Right lung (tissue), 5 donors: Measurements from ENCODE around the gene ALDH3B2. TPM values are rescaled to one million over a fixed set of nuclear protein-coding genes. Genes with fewer than 3 reads are reported as not detected.
"Not testable (repeated sequence)": the region's sequence is repeated elsewhere in the genome, so short reads cannot be mapped to it uniquely, and the experiment has no call there.

Experiments
- DNase-seq, 2 donors: peaks; one replicate each; pipeline ENCODE4 v3.0.0-alpha.2; 2013
- polyA plus RNA-seq, 5 donors: library from polyadenylated mRNA; unstranded; fragments of 120-200 nt; gene quantifications; one replicate each; pipeline versions ENCODE4 v1.2.1 to v1.2.3, GENCODE V29; 2013; ENCODE audit warnings: inconsistent platforms in 1 of 5, low replicate concordance in 1 of 5; ENCODE audit not compliant: insufficient read length in 5 of 5, insufficient read depth in 1 of 5

The ALDH3B2 gene
- polyA plus RNA-seq, 5 donors, result 0.98 to 1.8 (median 1.2) TPM

- DNase-seq, result no peak
Observed at GRCh38 chr11:67631411-67631810, 43.0 kb downstream of the ALDH3B2 start.

- DNase-seq, result no peak
Observed at GRCh38 chr11:67630943-67631331, 43.5 kb downstream of the ALDH3B2 start.

GRCh38 chr11:67630228-67630942 lies 44.0 kb downstream of the ALDH3B2 start:
- DNase-seq, result peak; percentile 97

GRCh38 chr11:67629386-67630227 lies 44.8 kb downstream of the ALDH3B2 start, which contains the start of gene NUDT8:
TSS of gene NUDT8 (minus strand) at chr11:67629937. CDS start at chr11:67629911, 26 bp downstream.
- peak; percentile 62 to 67 for DNase-seq

- no peak for DNase-seq
Observed at GRCh38 chr11:67628710-67629385, 45.6 kb downstream of the ALDH3B2 start.

- no peak for DNase-seq
Observed at GRCh38 chr11:67627812-67628624, 46.4 kb downstream of the ALDH3B2 start.

- no peak for DNase-seq
Observed at GRCh38 chr11:67627441-67627811, 47.0 kb downstream of the ALDH3B2 start.

- no peak for DNase-seq
Observed at GRCh38 chr11:67626970-67627369, 47.5 kb downstream of the ALDH3B2 start.

- DNase-seq, result not testable (repeated sequence)
Observed at GRCh38 chr11:67626131-67626833, 48.1 kb downstream of the ALDH3B2 start.

GRCh38 chr11:67623795-67624194 lies 50.6 kb downstream of the ALDH3B2 start:
- DNase-seq, result not testable (repeated sequence)

- not testable (repeated sequence) for DNase-seq
Observed at GRCh38 chr11:67622905-67623304, 51.5 kb downstream of the ALDH3B2 start.

GRCh38 chr11:67621928-67622327 lies 52.5 kb downstream of the ALDH3B2 start:
- DNase-seq, result not testable (repeated sequence)

- not testable (repeated sequence) for DNase-seq
Observed at GRCh38 chr11:67620621-67621020, 53.8 kb downstream of the ALDH3B2 start.

GRCh38 chr11:67619683-67620618 lies 54.5 kb downstream of the ALDH3B2 start:
- not testable (repeated sequence) for DNase-seq

GRCh38 chr11:67618901-67619659 lies 55.3 kb downstream of the ALDH3B2 start:
- not testable (repeated sequence) for DNase-seq

- no peak for DNase-seq
Observed at GRCh38 chr11:67617243-67617953, 57.0 kb downstream of the ALDH3B2 start.

GRCh38 chr11:67616431-67617242 lies 57.8 kb downstream of the ALDH3B2 start:
- DNase-seq, result no peak
